LoVo (cell line): ENCODE data around the gene CYP4X1.
"Not testable (repeated sequence)": the region's sequence is repeated elsewhere in the genome, so short reads cannot be mapped to it uniquely, and the experiment has no call there.

Experiments used
- DNase-seq: peaks from one replicate; pipeline ENCODE4 v3.0.0-alpha.2; 2016; ENCODE audit warnings: low spot score

The CYP4X1 gene

GRCh38 chr1:47069509-47069908, 46.0 kb downstream of the CYP4X1 start:
- DNase-seq = not testable (repeated sequence)

- peak; percentile 40 for DNase-seq
Measured at GRCh38 chr1:47089356-47089755, 65.9 kb downstream of the CYP4X1 start.

GRCh38 chr1:47091476-47091875, 68.0 kb downstream of the CYP4X1 start:
- DNase-seq = not testable (repeated sequence)
